ENCODE data around the gene NCF4.

The NCF4 gene

GRCh38 chr22:36830601-36831000, 30.2 kb upstream of the NCF4 start:
- no peak for TF ChIP-seq TSHZ2 (CRISPR knock-in tag; IDR thresholded peaks at IDR 0.05)
- no peak for TF ChIP-seq ZNF8 (CRISPR knock-in tag; IDR thresholded peaks at IDR 0.05)
- no peak for TF ChIP-seq TOX (CRISPR knock-in tag; IDR thresholded peaks at IDR 0.05; ENCODE audit: borderline replicate concordance)
- no peak for TF ChIP-seq GLIS3 (CRISPR knock-in tag; IDR thresholded peaks at IDR 0.05)
- TF ChIP-seq POU6F1 (CRISPR knock-in tag; IDR thresholded peaks at IDR 0.05; ENCODE audit: borderline replicate concordance, low read depth): no peak
- no peak for TF ChIP-seq ZC3H10 (CRISPR knock-in tag; IDR thresholded peaks at IDR 0.05)
- TF ChIP-seq ZNF70 (CRISPR knock-in tag; IDR thresholded peaks at IDR 0.05): no peak

GRCh38 chr22:36831206-36831605, 29.6 kb upstream of the NCF4 start:
- TF ChIP-seq ARNTL (CRISPR knock-in tag; IDR thresholded peaks at IDR 0.05; ENCODE audit: borderline replicate concordance, low read depth) (no peak), GLIS3 (CRISPR knock-in tag; IDR thresholded peaks at IDR 0.05) (no peak), CSRNP3 (CRISPR knock-in tag; IDR thresholded peaks at IDR 0.05) (no peak), TCF4 (CRISPR knock-in tag; IDR thresholded peaks at IDR 0.05; ENCODE audit: borderline replicate concordance) (no peak), RARB (CRISPR knock-in tag; IDR thresholded peaks at IDR 0.05) (no peak), PATZ1 (CRISPR knock-in tag; IDR thresholded peaks at IDR 0.05; ENCODE audit: borderline replicate concordance) (no peak), CREB5 (CRISPR knock-in tag; IDR thresholded peaks at IDR 0.05; ENCODE audit: low read depth) (no peak), ZFP3 (CRISPR knock-in tag; IDR thresholded peaks at IDR 0.05) (no peak), SNAI2 (CRISPR knock-in tag; IDR thresholded peaks at IDR 0.05) (no peak), ESRRG (CRISPR knock-in tag; IDR thresholded peaks at IDR 0.05) (no peak), CSDC2 (CRISPR knock-in tag; IDR thresholded peaks at IDR 0.05) (no peak), ISL1 (CRISPR knock-in tag; IDR thresholded peaks at IDR 0.05) (no peak), ZFP30 (CRISPR knock-in tag; IDR thresholded peaks at IDR 0.05) (no peak)
- ATAC-seq: no peak

More at GRCh38 chr22:36830601-36831000, 30.2 kb upstream of the NCF4 start:
- ATAC-seq: no peak

GRCh38 chr22:36831717-36832116, 29.1 kb upstream of the NCF4 start:
- ATAC-seq: no peak
- TF ChIP-seq GLIS3 (CRISPR knock-in tag; IDR thresholded peaks at IDR 0.05): no peak
- no peak for TF ChIP-seq ZC3H10 (CRISPR knock-in tag; IDR thresholded peaks at IDR 0.05)
- TF ChIP-seq OSR1 (CRISPR knock-in tag; IDR thresholded peaks at IDR 0.05): no peak
- no peak for TF ChIP-seq CREB5 (CRISPR knock-in tag; IDR thresholded peaks at IDR 0.05; ENCODE audit: low read depth)
- no peak for TF ChIP-seq ARNTL (CRISPR knock-in tag; IDR thresholded peaks at IDR 0.05; ENCODE audit: borderline replicate concordance, low read depth)
- TF ChIP-seq ZNF70 (CRISPR knock-in tag; IDR thresholded peaks at IDR 0.05): no peak
